Thyroid gland (tissue), 4 donors: Measurements from ENCODE around the gene NKD1.

Source experiments
- CTCF ChIP-seq, 6 experiments: fragments of 200-600 bp in 3 of 6; fragments of 450-650 bp in 3 of 6; sonication (generic) in 3 of 6; IDR thresholded peaks; one replicate each; pipeline ENCODE4 v1.5.1; 2016 to 2019; ENCODE audit warnings: antibody characterized with exemption in 6 of 6, mild to moderate bottlenecking in 2 of 6, inconsistent platforms in 1 of 6, moderate library complexity in 1 of 6
- POLR2A ChIP-seq, 2 donors: fragments of 450-650 bp; IDR thresholded peaks; one replicate each; pipeline ENCODE4 v1.6.1; 2017; ENCODE audit warnings: antibody characterized with exemption in 2 of 2, mild to moderate bottlenecking in 2 of 2, moderate library complexity in 1 of 2

- TF ChIP-seq CTCF (IDR thresholded peaks at IDR 0.05) (no peak), POLR2A (IDR thresholded peaks at IDR 0.05) (no peak)
These were observed 133.1 kb downstream of the NKD1 start, which contains the start of gene SNX20 for GRCh38 chr16:50681021-50681885.
